GM12878 (cell line): Measurements from ENCODE around the gene FAM50A. TPM values are rescaled to one million over a fixed set of nuclear protein-coding genes. Genes with fewer than 3 reads are reported as not detected.

ENCODE experiments used
- ATAC-seq: fragments of 200-7000 bp; cut with Tn5 transposase; 3 replicates; pipeline ENCODE4 v1.9.1; 2020; ENCODE audit warnings: mild to moderate bottlenecking, moderate library complexity
- BruUV-seq: library from RNA; stranded (reverse); fragments of 400-500 nt; replicated peaks from 2 replicates; lab custom pipeline; 2021; lab: Mats Ljungman, UMichigan
- CTCF ChIA-PET: fragments of 300-600 bp; sonication (Branson Sonifier 250); formaldehyde crosslinking; extraction: SDS; loops from one replicate; lab custom pipeline; 2021; ENCODE audit warnings: inconsistent platforms; lab: Yijun Ruan, JAX
- POLR2A ChIA-PET: fragments of 350-600 bp; formaldehyde crosslinking; extraction: SDS; loops from one replicate; lab custom pipeline; 2021; ENCODE audit warnings: inconsistent platforms; lab: Charles Lee
- RAD21 ChIA-PET: fragments of 300-600 bp; sonication (Branson Sonifier 250); formaldehyde crosslinking; loops from one replicate; lab custom pipeline; 2023; ENCODE audit warnings: antibody characterized with exemption; ENCODE audit not compliant: unreplicated experiment; lab: Charles Lee
- SMC1A ChIA-PET: fragments of 300-600 bp; sonication (Branson Sonifier 250); formaldehyde crosslinking; loops from one replicate; lab custom pipeline; 2023; ENCODE audit not compliant: unreplicated experiment, uncharacterized antibody; lab: Charles Lee
- DNase-seq: peaks from one replicate; pipeline ENCODE4 v3.0.0-alpha.2; 2011; ENCODE audit warnings: low read depth, low spot score
- FAIRE-seq: peaks from 3 replicates; lab custom pipeline; 2011; peaks lifted over from hg19 to GRCh38; lab: Jason Lieb, UNC
- H2AFZ ChIP-seq: 2 replicates; pipeline ENCODE4 v1.6.0; 2011; ENCODE audit warnings: low read depth, low read length, control low read depth; ENCODE audit not compliant: control insufficient read depth
- H3K27ac ChIP-seq: 2 replicates; pipeline ENCODE4 v1.5.1; 2011; ENCODE audit warnings: control low read depth; ENCODE audit not compliant: control insufficient read depth, insufficient read depth
- H3K27me3 ChIP-seq, 2 experiments: replicated peaks in 1 of 2; 2 replicates each; pipeline versions ENCODE4 v1.6.0 to v1.6.1; 2011; ENCODE audit warnings: low read length in 1 of 2; ENCODE audit not compliant: control insufficient read depth in 2 of 2, insufficient read depth in 2 of 2
- H3K36me3 ChIP-seq, 2 experiments: 2 replicates each; pipeline ENCODE4 v1.5.1; 2011; ENCODE audit warnings: low read length in 1 of 2; ENCODE audit not compliant: control insufficient read depth in 2 of 2, insufficient read depth in 2 of 2
- H3K4me1 ChIP-seq: 2 replicates; pipeline ENCODE4 v1.6.1; 2011; ENCODE audit warnings: mild to moderate bottlenecking, low read length, moderate library complexity, mixed read lengths; ENCODE audit not compliant: control insufficient read depth, insufficient read depth
- H3K4me2 ChIP-seq: 2 replicates; pipeline ENCODE4 v1.6.0; 2011; ENCODE audit warnings: control low read depth; ENCODE audit not compliant: control insufficient read depth, insufficient read depth
- H3K4me3 ChIP-seq: fragments of 200-600 bp; sonication (generic); 2 replicates; pipeline ENCODE4 v1.5.1; 2016
- H3K79me2 ChIP-seq: 2 replicates; pipeline ENCODE4 v1.6.0; 2011; ENCODE audit warnings: low read length; ENCODE audit not compliant: control insufficient read depth, insufficient read depth
- H3K9ac ChIP-seq: 2 replicates; pipeline ENCODE4 v1.8.0; 2011; ENCODE audit warnings: low read length, control low read depth, mixed read lengths; ENCODE audit not compliant: control insufficient read depth, insufficient read depth
- H3K9me3 ChIP-seq: replicated peaks from 3 replicates; pipeline ENCODE4 v1.5.1; 2011; ENCODE audit warnings: mild to moderate bottlenecking, low read length; ENCODE audit not compliant: control insufficient read depth, insufficient read depth
- H4K20me1 ChIP-seq: 2 replicates; pipeline ENCODE4 v1.6.0; 2011; ENCODE audit not compliant: control insufficient read depth, insufficient read depth
- CBX5 ChIP-seq: sonication (generic); IDR thresholded peaks from 2 replicates; pipeline ENCODE4 v1.6.1; 2016; ENCODE audit warnings: low read depth, moderate library complexity, mild to moderate bottlenecking, inconsistent platforms
- FOXK2 ChIP-seq: fragments of 450-650 bp; IDR thresholded peaks from 2 replicates; pipeline ENCODE4 v1.6.1; 2017; ENCODE audit warnings: mild to moderate bottlenecking, moderate library complexity
- MTA2 ChIP-seq: fragments of 450-650 bp; IDR thresholded peaks from 2 replicates; pipeline ENCODE4 v1.6.1; 2016; ENCODE audit warnings: low read depth, mild to moderate bottlenecking, moderate library complexity
- ZZZ3 ChIP-seq: IDR thresholded peaks from 2 replicates; pipeline ENCODE4 v1.6.1; 2011; ENCODE audit warnings: low read depth; ENCODE audit not compliant: control insufficient read depth, insufficient read length
- WGBS: methylation state at CpG from one replicate; pipeline ENCODE4 v1.1.6; 2016; ENCODE audit warnings: low lambda C conversion rate; ENCODE audit not compliant: insufficient replicate concordance, insufficient coverage; ENCODE audit errors: missing lambda C conversion rate; 5-methylcytosine and 5-hydroxymethylcytosine counted together
- in situ Hi-C: fragments of 300-500 bp; cut with MboI; formaldehyde crosslinking; loops from 9 replicates; pipeline ENCODE4 v1.14.3; 2018; ENCODE audit warnings: mixed read lengths
- intact Hi-C: fragments of 100-400 bp; cut with micrococcal nuclease; formaldehyde crosslinking; loops from one replicate; pipeline ENCODE4 v1.14.2; 2022; ENCODE audit not compliant: unreplicated experiment
- polyA plus RNA-seq, 11 experiments: library from polyadenylated mRNA; depleted of rRNA in 4 of 11; unstranded in 6 of 11; stranded (reverse) in 5 of 11; fragments of >200 nt; fragmentation: Nextera tagmentation in 4 of 11; fragmentation: Illumina TruSeq in 1 of 11; extraction: Ambion mirVana in 4 of 11; extraction: Trizol in 1 of 11; gene quantifications; 1 replicate in 1 of 11; 2 replicates in 10 of 11; pipeline versions ENCODE4 v1.2.1 to v1.2.3, GENCODE V29; 2011 to 2016; ENCODE audit warnings: inconsistent platforms in 2 of 11, missing spikeins in 2 of 11, low read depth in 1 of 11
- total RNA-seq, 4 experiments: library from RNA; depleted of rRNA in 3 of 4; stranded (reverse); fragments of >200 nt in 3 of 4; fragmentation: Illumina TruSeq in 1 of 4; extraction: Trizol in 1 of 4; gene quantifications; 2 replicates each; pipeline versions ENCODE4 v1.2.1 to v1.2.3, GENCODE V29; 2013 to 2021
- TF ChIP-seq, protein P1 (sequence below): fragments of 450-650 bp; IDR thresholded peaks from 2 replicates; pipeline ENCODE4 v1.6.1; 2017; ENCODE audit warnings: borderline replicate concordance
- TF ChIP-seq, protein P2 (sequence below): fragments of 450-650 bp; IDR thresholded peaks from 2 replicates; pipeline ENCODE4 v1.6.1; 2017; ENCODE audit warnings: mild to moderate bottlenecking, moderate library complexity
- TF ChIP-seq, protein P3 (sequence below): IDR thresholded peaks from 2 replicates; pipeline ENCODE4 v1.6.1; 2011; ENCODE audit warnings: borderline replicate concordance, low read depth, mild to moderate bottlenecking, moderate library complexity, mixed read lengths, low read length; ENCODE audit not compliant: insufficient read depth; ENCODE audit errors: extremely low read length

The FAM50A gene
- total and polyA plus RNA-seq, 10 of the 15 experiments (the other 5 are each of a cell fraction or from before 2014, with no cell fraction given): 4.2 to 46.7 (median 34.6) TPM

DNA sequence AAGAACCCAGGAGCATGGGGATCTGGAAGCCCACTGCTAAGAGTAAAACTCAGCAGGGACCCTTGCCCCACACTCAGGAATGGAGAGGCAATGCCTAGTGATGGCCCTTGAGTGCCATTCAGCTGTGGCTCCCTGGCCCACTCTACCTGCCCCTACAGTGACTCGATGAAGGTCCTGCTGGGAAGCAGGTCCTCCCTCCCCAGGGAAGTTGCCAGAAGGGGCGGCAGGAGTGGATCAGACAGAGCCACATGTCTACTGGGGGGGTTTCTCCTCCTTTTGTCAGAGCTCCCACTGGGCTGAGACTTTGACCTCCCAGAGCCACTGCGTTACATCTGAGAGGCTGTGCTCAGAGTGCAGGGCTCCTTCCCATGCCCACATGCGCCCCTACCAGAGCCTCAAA, 45.2 kb downstream of the FAM50A start:
- Histone ChIP-seq H4K20me1 (no peaks in the 10 kb centered on the region), H3K4me1 (peaks cover 8% of the 10 kb centered on the region; the same call in 1 of the 2 replicates), H3K9ac (peak overlapping the region; percentile 80; the same call in 1 of the 2 replicates), H2AFZ (no peak overlapping the region), H3K27me3 (no peaks in the 10 kb centered on the region), H3K79me2 (peaks cover 21% of the 10 kb centered on the region), H3K36me3 (peaks cover 0 to 2% of the 10 kb centered on the region in 2 experiments; a peak in 2 of 4 replicates), H3K4me2 (peak overlapping the region; percentile 84), H3K27ac (no peak overlapping the region), H3K4me3 (peak overlapping the region; percentile 74; the same call in 1 of the 2 replicates), H3K9me3 (no peaks in the 10 kb centered on the region; the same call in 2 of the 3 replicates)
- in situ Hi-C loops (no loop called here), intact Hi-C loops (no loop called here)
- RAD21 ChIA-PET: interaction anchor here (1.0 to 1.8 kb wide), 2 partner anchors 10 to 38 kb away, joined by 4 to 6 read pairs; partner anchors contain the start of gene LAGE3
- no peak for ATAC-seq
- 76% methylated on average over 4 of the region's 4 CpGs for WGBS
- no peak for FAIRE-seq
- no peak for DNase-seq
- TF ChIP-seq CBX5 (no peak), MTA2 (no peak), ZZZ3 (no peak)
- SMC1A ChIA-PET: interaction anchor here (2.2 kb wide), 1 partner anchor 38 kb away, joined by 7 read pairs; no protein-coding TSS in a partner anchor
- CTCF ChIA-PET: interaction anchor here (0.6 to 2.4 kb wide), 3 partner anchors 10 to 110 kb away, joined by 3 to 13 read pairs (median 5); no protein-coding TSS in a partner anchor
- POLR2A ChIA-PET: interaction anchor here (0.7 to 3.3 kb wide), 9 partner anchors 8 to 110 kb away, joined by 3 to 14 read pairs (median 3); partner anchors contain the start of genes EMD and FAM3A
- BruUV-seq: no TSS peak

DNA sequence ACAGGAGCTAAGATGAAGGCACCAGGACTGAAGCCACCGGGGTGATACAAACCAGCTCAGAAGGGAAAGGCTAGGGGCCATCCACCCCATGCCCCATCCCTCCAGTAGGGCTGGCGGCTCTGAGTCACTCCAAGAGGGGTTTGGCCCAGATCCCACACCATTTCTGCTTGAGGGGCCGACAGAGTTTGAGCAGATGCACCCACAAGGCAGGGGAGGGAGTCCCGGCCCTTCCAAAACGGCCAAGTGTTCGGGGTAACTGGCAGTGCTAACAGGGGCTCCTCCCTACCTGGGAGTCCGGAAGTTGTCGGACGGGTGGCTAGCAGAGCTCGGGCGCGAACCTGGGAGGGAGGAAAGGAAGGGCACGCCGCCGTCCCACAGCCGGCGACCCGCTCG, 46.1 kb downstream of the FAM50A start:
- ChIA-PET RAD21 (interaction anchor here (0.6 to 1.9 kb wide), 10 partner anchors 11 to 116 kb away, joined by 3 to 7 read pairs (median 4); partner anchors contain the start of genes FAM3A, LAGE3 and RPL10), POLR2A (interaction anchor here (0.7 to 3.3 kb wide), 17 partner anchors 9 to 121 kb away, joined by 3 to 14 read pairs (median 4); partner anchors contain the start of genes EMD, FAM3A and RPL10), SMC1A (interaction anchor here (0.9 to 2.2 kb wide), 4 partner anchors 10 to 62 kb away, joined by 3 to 7 read pairs (median 4); partner anchors contain the start of genes ATP6AP1 and FAM3A), CTCF (interaction anchor here (0.6 to 2.4 kb wide), 4 partner anchors 9 to 110 kb away, joined by 3 to 13 read pairs (median 4); no protein-coding TSS in a partner anchor)
- intact Hi-C loops: loop anchor here (1.0 kb wide), 1 partner anchor 37 kb away; no protein-coding TSS in a partner anchor
- Histone ChIP-seq H3K4me2 (peak overlapping the region; percentile 84), H3K4me1 (peaks cover 6% of the 10 kb centered on the region; the same call in 1 of the 2 replicates), H3K4me3 (peak overlapping the region; percentile 74), H4K20me1 (no peaks in the 10 kb centered on the region), H3K9ac (peak overlapping the region; percentile 80), H3K27me3 (no peaks in the 10 kb centered on the region), H2AFZ (peak overlapping the region; percentile 55), H3K27ac (peak overlapping the region; percentile 76), H3K36me3 (peaks cover 0 to 2% of the 10 kb centered on the region in 2 experiments; a peak in 1 of 4 replicates), H3K9me3 (no peaks in the 10 kb centered on the region; the same call in 2 of the 3 replicates), H3K79me2 (peaks cover 16% of the 10 kb centered on the region)
- TSS peak; percentile 81 for BruUV-seq
- DNase-seq (no peak), ATAC-seq (peak; percentile 35), FAIRE-seq (no peak)
- 34% methylated on average over 15 of the region's 19 CpGs for WGBS
- in situ Hi-C loops: no loop called here
- TF ChIP-seq, protein P1, sequence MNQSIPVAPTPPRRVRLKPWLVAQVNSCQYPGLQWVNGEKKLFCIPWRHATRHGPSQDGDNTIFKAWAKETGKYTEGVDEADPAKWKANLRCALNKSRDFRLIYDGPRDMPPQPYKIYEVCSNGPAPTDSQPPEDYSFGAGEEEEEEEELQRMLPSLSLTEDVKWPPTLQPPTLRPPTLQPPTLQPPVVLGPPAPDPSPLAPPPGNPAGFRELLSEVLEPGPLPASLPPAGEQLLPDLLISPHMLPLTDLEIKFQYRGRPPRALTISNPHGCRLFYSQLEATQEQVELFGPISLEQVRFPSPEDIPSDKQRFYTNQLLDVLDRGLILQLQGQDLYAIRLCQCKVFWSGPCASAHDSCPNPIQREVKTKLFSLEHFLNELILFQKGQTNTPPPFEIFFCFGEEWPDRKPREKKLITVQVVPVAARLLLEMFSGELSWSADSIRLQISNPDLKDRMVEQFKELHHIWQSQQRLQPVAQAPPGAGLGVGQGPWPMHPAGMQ: no peak
- TF ChIP-seq, protein P2, sequence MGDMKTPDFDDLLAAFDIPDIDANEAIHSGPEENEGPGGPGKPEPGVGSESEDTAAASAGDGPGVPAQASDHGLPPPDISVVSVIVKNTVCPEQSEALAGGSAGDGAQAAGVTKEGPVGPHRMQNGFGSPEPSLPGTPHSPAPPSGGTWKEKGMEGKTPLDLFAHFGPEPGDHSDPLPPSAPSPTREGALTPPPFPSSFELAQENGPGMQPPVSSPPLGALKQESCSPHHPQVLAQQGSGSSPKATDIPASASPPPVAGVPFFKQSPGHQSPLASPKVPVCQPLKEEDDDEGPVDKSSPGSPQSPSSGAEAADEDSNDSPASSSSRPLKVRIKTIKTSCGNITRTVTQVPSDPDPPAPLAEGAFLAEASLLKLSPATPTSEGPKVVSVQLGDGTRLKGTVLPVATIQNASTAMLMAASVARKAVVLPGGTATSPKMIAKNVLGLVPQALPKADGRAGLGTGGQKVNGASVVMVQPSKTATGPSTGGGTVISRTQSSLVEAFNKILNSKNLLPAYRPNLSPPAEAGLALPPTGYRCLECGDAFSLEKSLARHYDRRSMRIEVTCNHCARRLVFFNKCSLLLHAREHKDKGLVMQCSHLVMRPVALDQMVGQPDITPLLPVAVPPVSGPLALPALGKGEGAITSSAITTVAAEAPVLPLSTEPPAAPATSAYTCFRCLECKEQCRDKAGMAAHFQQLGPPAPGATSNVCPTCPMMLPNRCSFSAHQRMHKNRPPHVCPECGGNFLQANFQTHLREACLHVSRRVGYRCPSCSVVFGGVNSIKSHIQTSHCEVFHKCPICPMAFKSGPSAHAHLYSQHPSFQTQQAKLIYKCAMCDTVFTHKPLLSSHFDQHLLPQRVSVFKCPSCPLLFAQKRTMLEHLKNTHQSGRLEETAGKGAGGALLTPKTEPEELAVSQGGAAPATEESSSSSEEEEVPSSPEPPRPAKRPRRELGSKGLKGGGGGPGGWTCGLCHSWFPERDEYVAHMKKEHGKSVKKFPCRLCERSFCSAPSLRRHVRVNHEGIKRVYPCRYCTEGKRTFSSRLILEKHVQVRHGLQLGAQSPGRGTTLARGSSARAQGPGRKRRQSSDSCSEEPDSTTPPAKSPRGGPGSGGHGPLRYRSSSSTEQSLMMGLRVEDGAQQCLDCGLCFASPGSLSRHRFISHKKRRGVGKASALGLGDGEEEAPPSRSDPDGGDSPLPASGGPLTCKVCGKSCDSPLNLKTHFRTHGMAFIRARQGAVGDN: no peak
- no peak for TF ChIP-seq FOXK2
- no peak for TF ChIP-seq CBX5
- TF ChIP-seq, protein P3, sequence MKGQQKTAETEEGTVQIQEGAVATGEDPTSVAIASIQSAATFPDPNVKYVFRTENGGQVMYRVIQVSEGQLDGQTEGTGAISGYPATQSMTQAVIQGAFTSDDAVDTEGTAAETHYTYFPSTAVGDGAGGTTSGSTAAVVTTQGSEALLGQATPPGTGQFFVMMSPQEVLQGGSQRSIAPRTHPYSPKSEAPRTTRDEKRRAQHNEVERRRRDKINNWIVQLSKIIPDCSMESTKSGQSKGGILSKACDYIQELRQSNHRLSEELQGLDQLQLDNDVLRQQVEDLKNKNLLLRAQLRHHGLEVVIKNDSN: no peak
